Superior temporal gyrus (tissue), 1 donor: ENCODE measurements around the gene IFNAR2.

ENCODE experiments used
- DNase-seq: peaks from one replicate; pipeline ENCODE4 v3.0.0-alpha.2; 2016; ENCODE audit errors: extremely low spot score

Gene IFNAR2

GRCh38 chr21:33229784-33230544, at the start of gene IFNAR2:
TSS of gene IFNAR2 (plus strand) at chr21:33229938. CDS start at chr21:33241923, 11,985 bp downstream.
- peak; percentile 70 for DNase-seq

- no peak for DNase-seq
Measured at GRCh38 chr21:33185852-33186251, 43.9 kb upstream of the IFNAR2 start.

- DNase-seq, result no peak
Measured at GRCh38 chr21:33187276-33187675, 42.5 kb upstream of the IFNAR2 start.

GRCh38 chr21:33189237-33189636, 40.5 kb upstream of the IFNAR2 start:
- DNase-seq, result no peak

- DNase-seq, result no peak
Measured at GRCh38 chr21:33189824-33190223, 39.9 kb upstream of the IFNAR2 start.

- DNase-seq, result peak; percentile 94
Measured at GRCh38 chr21:33196941-33197374, 32.8 kb upstream of the IFNAR2 start.

- no peak for DNase-seq
Measured at GRCh38 chr21:33197496-33197895, 32.2 kb upstream of the IFNAR2 start.

GRCh38 chr21:33198346-33199099, 31.2 kb upstream of the IFNAR2 start:
- peak; percentile 73 for DNase-seq

- DNase-seq, result peak; percentile 33
Measured at GRCh38 chr21:33199100-33199464, 30.7 kb upstream of the IFNAR2 start.

- DNase-seq, result peak; percentile 98
Measured at GRCh38 chr21:33199516-33200217, 30.1 kb upstream of the IFNAR2 start.

- DNase-seq, result no peak
Measured at GRCh38 chr21:33201956-33202355, 27.8 kb upstream of the IFNAR2 start.

- DNase-seq, result no peak
Measured at GRCh38 chr21:33202464-33203363, 27.0 kb upstream of the IFNAR2 start.

GRCh38 chr21:33203371-33203724, 26.4 kb upstream of the IFNAR2 start:
- no peak for DNase-seq

- no peak for DNase-seq
Measured at GRCh38 chr21:33205476-33205875, 24.3 kb upstream of the IFNAR2 start.

GRCh38 chr21:33206771-33207281, 22.9 kb upstream of the IFNAR2 start:
- no peak for DNase-seq

GRCh38 chr21:33207449-33208149, 22.1 kb upstream of the IFNAR2 start:
- no peak for DNase-seq

GRCh38 chr21:33208534-33208933, 21.2 kb upstream of the IFNAR2 start:
- no peak for DNase-seq

- no peak for DNase-seq
Measured at GRCh38 chr21:33211305-33211704, 18.4 kb upstream of the IFNAR2 start.

- no peak for DNase-seq
Measured at GRCh38 chr21:33211732-33212131, 18.0 kb upstream of the IFNAR2 start.

- DNase-seq, result peak; percentile 35
Measured at GRCh38 chr21:33212159-33212851, 17.4 kb upstream of the IFNAR2 start.
